GM12878 (cell line): ENCODE measurements around the gene GRK5. TPM values are rescaled to one million over a fixed set of nuclear protein-coding genes. Genes with fewer than 3 reads are reported as not detected.

Experiments used
- ATAC-seq: fragments of 200-7000 bp; cut with Tn5 transposase; 3 replicates; pipeline ENCODE4 v1.9.1; 2020; ENCODE audit warnings: mild to moderate bottlenecking, moderate library complexity
- BruUV-seq: library from RNA; stranded (reverse); fragments of 400-500 nt; replicated peaks from 2 replicates; lab custom pipeline; 2021; lab: Mats Ljungman, UMichigan
- CTCF ChIA-PET: fragments of 300-600 bp; sonication (Branson Sonifier 250); formaldehyde crosslinking; extraction: SDS; loops from one replicate; lab custom pipeline; 2021; ENCODE audit warnings: inconsistent platforms; lab: Yijun Ruan, JAX
- POLR2A ChIA-PET: fragments of 350-600 bp; formaldehyde crosslinking; extraction: SDS; loops from one replicate; lab custom pipeline; 2021; ENCODE audit warnings: inconsistent platforms; lab: Charles Lee
- RAD21 ChIA-PET: fragments of 300-600 bp; sonication (Branson Sonifier 250); formaldehyde crosslinking; loops from one replicate; lab custom pipeline; 2023; ENCODE audit warnings: antibody characterized with exemption; ENCODE audit not compliant: unreplicated experiment; lab: Charles Lee
- SMC1A ChIA-PET: fragments of 300-600 bp; sonication (Branson Sonifier 250); formaldehyde crosslinking; loops from one replicate; lab custom pipeline; 2023; ENCODE audit not compliant: unreplicated experiment, uncharacterized antibody; lab: Charles Lee
- DNase-seq: peaks from one replicate; pipeline ENCODE4 v3.0.0-alpha.2; 2011; ENCODE audit warnings: low read depth, low spot score
- FAIRE-seq: peaks from 3 replicates; lab custom pipeline; 2011; peaks lifted over from hg19 to GRCh38; lab: Jason Lieb, UNC
- H2AFZ ChIP-seq: 2 replicates; pipeline ENCODE4 v1.6.0; 2011; ENCODE audit warnings: low read depth, low read length, control low read depth; ENCODE audit not compliant: control insufficient read depth
- H3K27ac ChIP-seq: 2 replicates; pipeline ENCODE4 v1.5.1; 2011; ENCODE audit warnings: control low read depth; ENCODE audit not compliant: control insufficient read depth, insufficient read depth
- H3K27me3 ChIP-seq, 2 experiments: replicated peaks in 1 of 2; 2 replicates each; pipeline versions ENCODE4 v1.6.0 to v1.6.1; 2011; ENCODE audit warnings: low read length in 1 of 2; ENCODE audit not compliant: control insufficient read depth in 2 of 2, insufficient read depth in 2 of 2
- H3K36me3 ChIP-seq, 2 experiments: 2 replicates each; pipeline ENCODE4 v1.5.1; 2011; ENCODE audit warnings: low read length in 1 of 2; ENCODE audit not compliant: control insufficient read depth in 2 of 2, insufficient read depth in 2 of 2
- H3K4me1 ChIP-seq: 2 replicates; pipeline ENCODE4 v1.6.1; 2011; ENCODE audit warnings: mild to moderate bottlenecking, low read length, moderate library complexity, mixed read lengths; ENCODE audit not compliant: control insufficient read depth, insufficient read depth
- H3K4me2 ChIP-seq: 2 replicates; pipeline ENCODE4 v1.6.0; 2011; ENCODE audit warnings: control low read depth; ENCODE audit not compliant: control insufficient read depth, insufficient read depth
- H3K4me3 ChIP-seq: fragments of 200-600 bp; sonication (generic); 2 replicates; pipeline ENCODE4 v1.5.1; 2016
- H3K79me2 ChIP-seq: 2 replicates; pipeline ENCODE4 v1.6.0; 2011; ENCODE audit warnings: low read length; ENCODE audit not compliant: control insufficient read depth, insufficient read depth
- H3K9ac ChIP-seq: 2 replicates; pipeline ENCODE4 v1.8.0; 2011; ENCODE audit warnings: low read length, control low read depth, mixed read lengths; ENCODE audit not compliant: control insufficient read depth, insufficient read depth
- H3K9me3 ChIP-seq: replicated peaks from 3 replicates; pipeline ENCODE4 v1.5.1; 2011; ENCODE audit warnings: mild to moderate bottlenecking, low read length; ENCODE audit not compliant: control insufficient read depth, insufficient read depth
- H4K20me1 ChIP-seq: 2 replicates; pipeline ENCODE4 v1.6.0; 2011; ENCODE audit not compliant: control insufficient read depth, insufficient read depth
- BMI1 ChIP-seq: fragments of 450-650 bp; IDR thresholded peaks from 2 replicates; pipeline ENCODE4 v1.6.1; 2016; ENCODE audit warnings: mild to moderate bottlenecking, moderate library complexity, borderline replicate concordance
- CBX5 ChIP-seq: sonication (generic); IDR thresholded peaks from 2 replicates; pipeline ENCODE4 v1.6.1; 2016; ENCODE audit warnings: low read depth, moderate library complexity, mild to moderate bottlenecking, inconsistent platforms
- EP300 ChIP-seq, 2 experiments: fragments of 150-350 bp in 1 of 2; IDR thresholded peaks; 2 replicates each; pipeline ENCODE4 v1.6.1; 2011 to 2012; ENCODE audit warnings: low read depth in 2 of 2, low read length in 2 of 2, borderline replicate concordance in 1 of 2, improper control_type of control experiment in 1 of 2, inconsistent platforms in 1 of 2; ENCODE audit not compliant: control insufficient read depth in 1 of 2
- ETV6 ChIP-seq, 2 experiments: fragments of 450-650 bp in 1 of 2; IDR thresholded peaks in 1 of 2; conservative IDR thresholded peaks in 1 of 2; 2 replicates each; pipeline ENCODE4 v1.6.1; 2014; ENCODE audit warnings: antibody characterized with exemption in 1 of 2, borderline replicate concordance in 1 of 2, low read depth in 1 of 2, mild to moderate bottlenecking in 1 of 2, moderate library complexity in 1 of 2
- MEF2A ChIP-seq: IDR thresholded peaks from 2 replicates; pipeline ENCODE4 v1.6.1; 2011; ENCODE audit warnings: low read depth, mild to moderate bottlenecking, low read length, moderate library complexity; ENCODE audit not compliant: insufficient read depth
- NFXL1 ChIP-seq: fragments of 450-650 bp; IDR thresholded peaks from 2 replicates; pipeline ENCODE4 v1.6.1; 2017; ENCODE audit warnings: antibody characterized with exemption, mild to moderate bottlenecking, borderline replicate concordance
- whole genome bisulfite sequencing: methylation state at CpG from one replicate; pipeline ENCODE4 v1.1.6; 2016; ENCODE audit warnings: low lambda C conversion rate; ENCODE audit not compliant: insufficient replicate concordance, insufficient coverage; ENCODE audit errors: missing lambda C conversion rate; 5-methylcytosine and 5-hydroxymethylcytosine counted together
- in situ Hi-C: fragments of 300-500 bp; cut with MboI; formaldehyde crosslinking; loops from 9 replicates; pipeline ENCODE4 v1.14.3; 2018; ENCODE audit warnings: mixed read lengths
- intact Hi-C: fragments of 100-400 bp; cut with micrococcal nuclease; formaldehyde crosslinking; loops from one replicate; pipeline ENCODE4 v1.14.2; 2022; ENCODE audit not compliant: unreplicated experiment
- polyA plus RNA-seq, 11 experiments: library from polyadenylated mRNA; depleted of rRNA in 4 of 11; unstranded in 6 of 11; stranded (reverse) in 5 of 11; fragments of >200 nt; fragmentation: Nextera tagmentation in 4 of 11; fragmentation: Illumina TruSeq in 1 of 11; extraction: Ambion mirVana in 4 of 11; extraction: Trizol in 1 of 11; gene quantifications; 1 replicate in 1 of 11; 2 replicates in 10 of 11; pipeline versions ENCODE4 v1.2.1 to v1.2.3, GENCODE V29; 2011 to 2016; ENCODE audit warnings: inconsistent platforms in 2 of 11, missing spikeins in 2 of 11, low read depth in 1 of 11
- total RNA-seq, 4 experiments: library from RNA; depleted of rRNA in 3 of 4; stranded (reverse); fragments of >200 nt in 3 of 4; fragmentation: Illumina TruSeq in 1 of 4; extraction: Trizol in 1 of 4; gene quantifications; 2 replicates each; pipeline versions ENCODE4 v1.2.1 to v1.2.3, GENCODE V29; 2013 to 2021
- TF ChIP-seq, protein P1 (sequence below): IDR thresholded peaks from 2 replicates; pipeline ENCODE4 v1.6.1; 2012; ENCODE audit warnings: low read depth, low read length, improper control_type of control experiment
- TF ChIP-seq, protein P2 (sequence below): fragments of 450-650 bp; IDR thresholded peaks from 2 replicates; pipeline ENCODE4 v1.6.1; 2016; ENCODE audit warnings: mild to moderate bottlenecking, moderate library complexity, borderline replicate concordance

The GRK5 gene
- total and polyA plus RNA-seq, 10 of the 15 experiments (the other 5 are each of a cell fraction or from before 2014, with no cell fraction given): 0.11 to 22.1 (median 10.0) TPM

DNA sequence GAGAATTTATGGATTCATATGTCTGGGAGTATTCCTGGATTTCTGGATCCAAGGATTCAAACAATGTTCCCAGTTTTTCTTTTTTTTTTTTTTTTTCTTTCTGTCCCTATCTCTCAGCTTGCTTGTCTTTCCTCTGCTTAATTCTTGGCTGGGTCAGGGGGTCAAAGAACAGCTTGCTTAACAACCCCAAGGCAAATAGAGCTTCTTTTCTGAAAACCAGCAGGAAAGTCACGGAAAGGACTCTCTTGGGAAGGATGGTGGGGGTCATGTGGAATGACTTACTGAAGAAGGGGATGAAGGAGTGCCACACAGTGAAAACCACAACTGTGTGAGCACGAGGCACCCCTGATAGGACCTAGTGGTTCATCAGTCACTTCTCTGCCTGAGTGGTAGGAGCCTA lies 36.1 kb downstream of the GRK5 start (continued):
- no peak for TF ChIP-seq EP300 (IDR thresholded peaks at IDR 0.05; ENCODE audit: borderline replicate concordance in 1 of 2, control insufficient read depth in 1 of 2, low read depth in 2 of 2, low read length in 2 of 2)
- TF ChIP-seq MEF2A: no peak
- no peak for TF ChIP-seq ETV6 (conservative IDR thresholded peaks at IDR 0.05 in 1 of 2, IDR thresholded peaks at IDR 0.05 in 1 of 2; ENCODE audit: borderline replicate concordance in 1 of 2, low read depth in 1 of 2)
- TF ChIP-seq, protein P1, sequence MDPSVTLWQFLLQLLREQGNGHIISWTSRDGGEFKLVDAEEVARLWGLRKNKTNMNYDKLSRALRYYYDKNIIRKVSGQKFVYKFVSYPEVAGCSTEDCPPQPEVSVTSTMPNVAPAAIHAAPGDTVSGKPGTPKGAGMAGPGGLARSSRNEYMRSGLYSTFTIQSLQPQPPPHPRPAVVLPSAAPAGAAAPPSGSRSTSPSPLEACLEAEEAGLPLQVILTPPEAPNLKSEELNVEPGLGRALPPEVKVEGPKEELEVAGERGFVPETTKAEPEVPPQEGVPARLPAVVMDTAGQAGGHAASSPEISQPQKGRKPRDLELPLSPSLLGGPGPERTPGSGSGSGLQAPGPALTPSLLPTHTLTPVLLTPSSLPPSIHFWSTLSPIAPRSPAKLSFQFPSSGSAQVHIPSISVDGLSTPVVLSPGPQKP: no peak
- TF ChIP-seq, all 136 proteins: peak for 0

DNA sequence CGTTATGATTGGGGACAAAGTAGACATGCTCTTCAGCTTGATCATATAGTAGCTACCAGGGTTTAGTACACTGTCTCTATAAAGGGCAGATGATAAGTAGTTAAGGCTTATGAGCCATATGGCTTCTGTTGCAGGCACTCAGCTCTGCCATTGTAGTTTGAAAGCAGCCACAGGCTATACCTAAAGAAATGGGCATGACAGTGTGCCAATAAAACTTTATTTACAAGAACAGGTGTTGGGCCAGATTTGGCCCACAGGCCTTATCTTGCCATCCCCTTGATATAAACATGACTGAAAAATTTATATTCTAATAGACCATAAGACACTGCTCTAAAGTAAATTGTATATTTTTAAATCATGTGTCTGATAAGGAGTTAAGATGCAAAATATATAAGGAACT lies 36.6 kb downstream of the GRK5 start:
- Histone ChIP-seq H2AFZ (no peak overlapping the region), H4K20me1 (no peaks in the 10 kb centered on the region; the same call in 1 of the 2 replicates), H3K4me2 (no peak overlapping the region), H3K4me1 (no peaks in the 10 kb centered on the region), H3K79me2 (no peaks in the 10 kb centered on the region; the same call in 1 of the 2 replicates), H3K9me3 (no peaks in the 10 kb centered on the region), H3K36me3 (no peaks in the 10 kb centered on the region), H3K4me3 (no peak overlapping the region), H3K27me3 (no peaks in the 10 kb centered on the region)
- RAD21 ChIA-PET: interaction anchor here (0.6 kb wide), 1 partner anchor 649 kb away, joined by 3 read pairs; the partner anchor contains the start of gene SEC23IP
- DNase-seq (no peak), FAIRE-seq (no peak), ATAC-seq (no peak)
- WGBS: 57% methylated on average over 1 of the region's 1 CpG
- POLR2A ChIA-PET: no interaction called here
- intact Hi-C loops: no loop called here
- SMC1A ChIA-PET: interaction anchor here (0.7 to 1.3 kb wide), 2 partner anchors 10 to 384 kb away, joined by 3 to 4 read pairs; no protein-coding TSS in a partner anchor
- CTCF ChIA-PET: interaction anchor here (0.6 kb wide), 1 partner anchor 285 kb away, joined by 3 read pairs; no protein-coding TSS in a partner anchor
- no TSS peak for BruUV-seq
- TF ChIP-seq NFXL1 (no peak), BMI1 (no peak), CBX5 (no peak)
- TF ChIP-seq, protein P2, sequence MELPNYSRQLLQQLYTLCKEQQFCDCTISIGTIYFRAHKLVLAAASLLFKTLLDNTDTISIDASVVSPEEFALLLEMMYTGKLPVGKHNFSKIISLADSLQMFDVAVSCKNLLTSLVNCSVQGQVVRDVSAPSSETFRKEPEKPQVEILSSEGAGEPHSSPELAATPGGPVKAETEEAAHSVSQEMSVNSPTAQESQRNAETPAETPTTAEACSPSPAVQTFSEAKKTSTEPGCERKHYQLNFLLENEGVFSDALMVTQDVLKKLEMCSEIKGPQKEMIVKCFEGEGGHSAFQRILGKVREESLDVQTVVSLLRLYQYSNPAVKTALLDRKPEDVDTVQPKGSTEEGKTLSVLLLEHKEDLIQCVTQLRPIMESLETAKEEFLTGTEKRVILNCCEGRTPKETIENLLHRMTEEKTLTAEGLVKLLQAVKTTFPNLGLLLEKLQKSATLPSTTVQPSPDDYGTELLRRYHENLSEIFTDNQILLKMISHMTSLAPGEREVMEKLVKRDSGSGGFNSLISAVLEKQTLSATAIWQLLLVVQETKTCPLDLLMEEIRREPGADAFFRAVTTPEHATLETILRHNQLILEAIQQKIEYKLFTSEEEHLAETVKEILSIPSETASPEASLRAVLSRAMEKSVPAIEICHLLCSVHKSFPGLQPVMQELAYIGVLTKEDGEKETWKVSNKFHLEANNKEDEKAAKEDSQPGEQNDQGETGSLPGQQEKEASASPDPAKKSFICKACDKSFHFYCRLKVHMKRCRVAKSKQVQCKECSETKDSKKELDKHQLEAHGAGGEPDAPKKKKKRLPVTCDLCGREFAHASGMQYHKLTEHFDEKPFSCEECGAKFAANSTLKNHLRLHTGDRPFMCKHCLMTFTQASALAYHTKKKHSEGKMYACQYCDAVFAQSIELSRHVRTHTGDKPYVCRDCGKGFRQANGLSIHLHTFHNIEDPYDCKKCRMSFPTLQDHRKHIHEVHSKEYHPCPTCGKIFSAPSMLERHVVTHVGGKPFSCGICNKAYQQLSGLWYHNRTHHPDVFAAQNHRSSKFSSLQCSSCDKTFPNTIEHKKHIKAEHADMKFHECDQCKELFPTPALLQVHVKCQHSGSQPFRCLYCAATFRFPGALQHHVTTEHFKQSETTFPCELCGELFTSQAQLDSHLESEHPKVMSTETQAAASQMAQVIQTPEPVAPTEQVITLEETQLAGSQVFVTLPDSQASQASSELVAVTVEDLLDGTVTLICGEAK: peak; percentile 77
- TF ChIP-seq, all 136 proteins: peak for 1
- no peak overlapping the region for H3K9ac ChIP-seq
- no peak overlapping the region for H3K27ac ChIP-seq
- in situ Hi-C loops: no loop called here
